PC-9 (cell line): ENCODE measurements around the gene ENPP6. TPM values are rescaled to one million over a fixed set of nuclear protein-coding genes. Genes with fewer than 3 reads are reported as not detected.

Experiments used
- BruUV-seq: library from RNA; stranded (reverse); fragments of 400-500 nt; replicated peaks from 2 replicates; lab custom pipeline; 2021; lab: Mats Ljungman, UMichigan
- CTCF ChIA-PET: fragments of 300-600 bp; sonication (Branson Sonifier 250); formaldehyde crosslinking; loops from one replicate; lab custom pipeline; 2022; ENCODE audit warnings: antibody characterized with exemption; lab: Charles Lee
- POLR2A ChIA-PET: fragments of 300-600 bp; sonication (Branson Sonifier 250); formaldehyde crosslinking; loops from one replicate; lab custom pipeline; 2022; ENCODE audit warnings: antibody characterized with exemption; ENCODE audit not compliant: unreplicated experiment; lab: Charles Lee
- DNase-seq, 2 experiments: peaks; one replicate each; pipeline versions ENCODE4 v3.0.0 to v3.0.0-alpha.2; 2015 to 2022; ENCODE audit warnings: mixed read lengths in 1 of 2
- H2AFZ ChIP-seq: fragments of 200-600 bp; sonication (generic); 2 replicates; pipeline ENCODE4 v1.8.1; 2017; ENCODE audit warnings: antibody characterized with exemption
- H3F3A ChIP-seq: fragments of 200-600 bp; sonication (generic); 2 replicates; pipeline ENCODE4 v1.8.1; 2017; ENCODE audit warnings: antibody characterized with exemption, mild to moderate bottlenecking, low read depth; ENCODE audit not compliant: insufficient read depth
- H3K27ac ChIP-seq: fragments of 200-600 bp; sonication (generic); 2 replicates; pipeline ENCODE4 v1.6.1; 2016; ENCODE audit warnings: mixed run types
- H3K27me3 ChIP-seq: fragments of 200-600 bp; sonication (generic); 2 replicates; pipeline ENCODE4 v1.6.1; 2016; ENCODE audit warnings: low read depth, mixed run types; ENCODE audit not compliant: insufficient read depth
- H3K36me3 ChIP-seq: fragments of 200-600 bp; sonication (generic); 2 replicates; pipeline ENCODE4 v1.6.1; 2016; ENCODE audit warnings: low read depth, mixed run types
- H3K4me1 ChIP-seq: fragments of 200-600 bp; sonication (generic); replicated peaks from 2 replicates; pipeline ENCODE4 v1.6.1; 2016; ENCODE audit warnings: mixed run types; ENCODE audit not compliant: insufficient read depth
- H3K4me2 ChIP-seq: fragments of 200-600 bp; sonication (generic); 2 replicates; pipeline ENCODE4 v1.6.1; 2017; ENCODE audit warnings: mixed run types
- H3K4me3 ChIP-seq: fragments of 200-600 bp; sonication (generic); 2 replicates; pipeline ENCODE4 v1.6.1; 2016; ENCODE audit warnings: mixed run types
- H3K79me2 ChIP-seq: fragments of 200-600 bp; sonication (generic); 2 replicates; pipeline ENCODE4 v1.6.1; 2017; ENCODE audit warnings: low read depth, mixed run types
- H3K9me2 ChIP-seq: fragments of 200-600 bp; sonication (generic); 2 replicates; pipeline ENCODE4 v1.8.1; 2017; ENCODE audit warnings: mild to moderate bottlenecking; ENCODE audit not compliant: insufficient read depth
- H3K9me3 ChIP-seq: fragments of 200-600 bp; sonication (generic); 2 replicates; pipeline ENCODE4 v1.8.1; 2016; ENCODE audit warnings: low read depth; ENCODE audit not compliant: insufficient read depth
- H4K20me1 ChIP-seq: fragments of 200-600 bp; sonication (generic); 2 replicates; pipeline ENCODE4 v1.8.1; 2017; ENCODE audit not compliant: insufficient read depth
- CTCF ChIP-seq: fragments of 200-600 bp; sonication (generic); conservative IDR thresholded peaks from 2 replicates; pipeline ENCODE4 v1.6.1; 2017; ENCODE audit warnings: mixed run types, antibody characterized with exemption, mild to moderate bottlenecking, moderate library complexity
- EZH2 ChIP-seq: fragments of 200-600 bp; sonication (generic); IDR thresholded peaks from 2 replicates; pipeline ENCODE4 v1.8.0; 2017; ENCODE audit warnings: antibody characterized with exemption, low read depth
- intact Hi-C: fragments of 100-400 bp; cut with micrococcal nuclease; formaldehyde crosslinking; loops from one replicate; pipeline ENCODE4 v1.10.0; 2022; ENCODE audit not compliant: unreplicated experiment
- total RNA-seq: library from RNA; stranded (reverse); gene quantifications from 2 replicates; pipeline ENCODE4 v1.2.3, GENCODE V29; 2021

The ENPP6 gene
- total RNA-seq, 1 experiment from 2014 or later: not detected

DNA sequence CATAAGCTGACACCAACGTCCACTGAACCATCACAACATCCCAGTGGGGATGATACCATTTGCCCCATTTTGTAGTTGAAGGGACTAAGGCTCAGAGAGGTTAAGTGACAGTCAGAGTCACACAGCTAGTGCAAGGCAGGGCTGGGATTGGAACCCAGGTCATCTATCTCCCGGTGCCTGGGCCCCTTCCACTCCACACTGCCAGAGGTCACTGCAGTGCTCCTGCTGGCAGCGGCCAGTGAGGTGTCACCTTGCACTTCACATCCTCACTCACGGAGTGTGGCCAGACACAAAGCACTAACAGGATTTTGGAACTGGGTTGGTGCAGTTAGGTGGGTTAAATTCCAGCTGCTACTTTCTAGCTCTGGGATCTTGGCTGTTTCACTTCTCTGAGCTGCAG, 118.7 kb downstream of the ENPP6 start:
- Histone ChIP-seq H3K9me2 (no peaks in the 10 kb centered on the region), H3K27me3 (no peaks in the 10 kb centered on the region; the same call in 1 of the 2 replicates), H4K20me1 (no peaks in the 10 kb centered on the region), H3K79me2 (no peaks in the 10 kb centered on the region), H3F3A (no peaks in the 10 kb centered on the region), H3K4me3 (no peak overlapping the region), H3K9me3 (no peaks in the 10 kb centered on the region), H3K4me2 (no peak overlapping the region), H3K4me1 (no peaks in the 10 kb centered on the region), H3K27ac (no peak overlapping the region), H2AFZ (no peak overlapping the region), H3K36me3 (no peaks in the 10 kb centered on the region)
- CTCF ChIA-PET: no interaction called here
- BruUV-seq: no TSS peak
- TF ChIP-seq CTCF: no peak
- TF ChIP-seq EZH2: no peak
- intact Hi-C loops: no loop called here
- POLR2A ChIA-PET: no interaction called here
- DNase-seq: no peak

DNA sequence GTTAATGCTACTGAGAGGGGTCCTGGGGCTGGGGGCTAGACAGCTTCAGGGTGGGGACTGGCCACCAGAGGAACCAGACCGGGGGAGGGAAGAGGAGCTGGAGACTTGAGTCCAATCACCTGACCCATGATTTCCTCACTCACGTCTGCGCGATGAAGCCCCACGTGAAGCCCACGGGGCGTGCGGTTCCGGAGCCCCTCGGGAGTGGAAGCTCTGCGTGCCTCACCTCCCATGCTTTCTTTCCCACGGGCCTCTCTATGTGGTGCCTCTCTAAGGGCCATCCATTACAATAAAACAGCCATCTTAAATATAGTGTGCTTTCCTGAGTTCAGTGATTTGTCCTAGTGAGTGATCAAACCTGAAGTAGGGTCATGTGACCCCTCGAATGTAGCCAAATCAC, 119.9 kb downstream of the ENPP6 start:
- POLR2A ChIA-PET: no interaction called here
- H4K20me1 ChIP-seq: no peaks in the 10 kb centered on the region
- no peak overlapping the region for H3K4me2 ChIP-seq
- no peaks in the 10 kb centered on the region for H3F3A ChIP-seq
- no TSS peak for BruUV-seq
- no peaks in the 10 kb centered on the region for H3K36me3 ChIP-seq
- no peaks in the 10 kb centered on the region for H3K79me2 ChIP-seq
- no peaks in the 10 kb centered on the region for H3K4me1 ChIP-seq
- no peak for DNase-seq
- H3K9me3 ChIP-seq: no peaks in the 10 kb centered on the region
- CTCF ChIA-PET: no interaction called here
- H3K27ac ChIP-seq: no peak overlapping the region
- H3K9me2 ChIP-seq: no peaks in the 10 kb centered on the region
- H3K27me3 ChIP-seq: no peaks in the 10 kb centered on the region; the same call in 1 of the 2 replicates
- intact Hi-C loops: no loop called here
- no peak overlapping the region for H3K4me3 ChIP-seq
- TF ChIP-seq CTCF (no peak), EZH2 (no peak)
- no peak overlapping the region for H2AFZ ChIP-seq

GRCh38 chr4:184097241-184097605, 120.5 kb downstream of the ENPP6 start:
- Histone ChIP-seq H3F3A (no peaks in the 10 kb centered on the region), H2AFZ (no peak overlapping the region), H3K4me3 (no peak overlapping the region), H3K27me3 (no peaks in the 10 kb centered on the region; the same call in 1 of the 2 replicates), H3K79me2 (no peaks in the 10 kb centered on the region), H3K9me3 (no peaks in the 10 kb centered on the region), H4K20me1 (no peaks in the 10 kb centered on the region), H3K9me2 (no peaks in the 10 kb centered on the region), H3K36me3 (no peaks in the 10 kb centered on the region), H3K4me1 (no peaks in the 10 kb centered on the region), H3K27ac (no peak overlapping the region), H3K4me2 (no peak overlapping the region)
- DNase-seq: no peak
- no TSS peak for BruUV-seq
- POLR2A ChIA-PET: no interaction called here
- TF ChIP-seq EZH2 (no peak), CTCF (no peak)
- CTCF ChIA-PET: no interaction called here
- intact Hi-C loops: no loop called here
